ENCODE measurements around the gene SLF2.

DNA sequence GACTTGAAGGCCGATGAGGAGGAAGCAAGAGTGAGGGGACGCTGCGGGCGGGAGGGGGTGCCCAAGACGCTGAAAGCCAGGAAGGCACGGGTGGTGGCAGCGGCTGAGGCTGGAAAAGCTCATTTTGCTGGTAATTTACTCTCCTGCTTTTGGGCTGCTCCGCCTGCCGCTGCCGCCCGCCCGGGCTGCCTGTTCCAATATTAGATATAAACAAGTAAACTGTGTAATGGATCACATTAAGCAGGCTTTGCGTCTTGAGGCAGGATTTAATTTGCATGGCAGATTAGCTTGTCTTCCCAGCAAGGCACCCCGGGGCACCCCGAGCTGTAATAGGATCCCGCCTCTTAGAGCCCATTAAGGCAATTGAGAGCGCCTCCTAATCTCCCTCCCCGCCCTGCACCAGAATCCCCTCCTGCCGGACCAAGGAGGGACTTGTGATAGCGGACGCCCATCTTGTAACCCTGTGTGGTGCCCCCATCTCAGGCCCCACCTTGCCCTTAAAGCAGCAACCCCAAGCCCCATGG, 46.1 kb upstream of the SLF2 start:
- TF ChIP-seq BACH1 (tag; IDR thresholded peaks at IDR 0.05), result no peak
- TF ChIP-seq, protein P1, sequence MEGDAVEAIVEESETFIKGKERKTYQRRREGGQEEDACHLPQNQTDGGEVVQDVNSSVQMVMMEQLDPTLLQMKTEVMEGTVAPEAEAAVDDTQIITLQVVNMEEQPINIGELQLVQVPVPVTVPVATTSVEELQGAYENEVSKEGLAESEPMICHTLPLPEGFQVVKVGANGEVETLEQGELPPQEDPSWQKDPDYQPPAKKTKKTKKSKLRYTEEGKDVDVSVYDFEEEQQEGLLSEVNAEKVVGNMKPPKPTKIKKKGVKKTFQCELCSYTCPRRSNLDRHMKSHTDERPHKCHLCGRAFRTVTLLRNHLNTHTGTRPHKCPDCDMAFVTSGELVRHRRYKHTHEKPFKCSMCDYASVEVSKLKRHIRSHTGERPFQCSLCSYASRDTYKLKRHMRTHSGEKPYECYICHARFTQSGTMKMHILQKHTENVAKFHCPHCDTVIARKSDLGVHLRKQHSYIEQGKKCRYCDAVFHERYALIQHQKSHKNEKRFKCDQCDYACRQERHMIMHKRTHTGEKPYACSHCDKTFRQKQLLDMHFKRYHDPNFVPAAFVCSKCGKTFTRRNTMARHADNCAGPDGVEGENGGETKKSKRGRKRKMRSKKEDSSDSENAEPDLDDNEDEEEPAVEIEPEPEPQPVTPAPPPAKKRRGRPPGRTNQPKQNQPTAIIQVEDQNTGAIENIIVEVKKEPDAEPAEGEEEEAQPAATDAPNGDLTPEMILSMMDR (IDR thresholded peaks at IDR 0.05 in 2 of 3, conservative IDR thresholded peaks at IDR 0.05 in 1 of 3; ENCODE audit: insufficient read depth in 2 of 3, low read depth in 1 of 3, low read length in 3 of 3), result no peak
- no peak for TF ChIP-seq CREB1 (IDR thresholded peaks at IDR 0.05)
- no peak for TF ChIP-seq CREB1 (CRISPR knock-in tag; IDR thresholded peaks at IDR 0.05)
